ENCODE data around the gene PTPRN2.

Gene PTPRN2

DNA sequence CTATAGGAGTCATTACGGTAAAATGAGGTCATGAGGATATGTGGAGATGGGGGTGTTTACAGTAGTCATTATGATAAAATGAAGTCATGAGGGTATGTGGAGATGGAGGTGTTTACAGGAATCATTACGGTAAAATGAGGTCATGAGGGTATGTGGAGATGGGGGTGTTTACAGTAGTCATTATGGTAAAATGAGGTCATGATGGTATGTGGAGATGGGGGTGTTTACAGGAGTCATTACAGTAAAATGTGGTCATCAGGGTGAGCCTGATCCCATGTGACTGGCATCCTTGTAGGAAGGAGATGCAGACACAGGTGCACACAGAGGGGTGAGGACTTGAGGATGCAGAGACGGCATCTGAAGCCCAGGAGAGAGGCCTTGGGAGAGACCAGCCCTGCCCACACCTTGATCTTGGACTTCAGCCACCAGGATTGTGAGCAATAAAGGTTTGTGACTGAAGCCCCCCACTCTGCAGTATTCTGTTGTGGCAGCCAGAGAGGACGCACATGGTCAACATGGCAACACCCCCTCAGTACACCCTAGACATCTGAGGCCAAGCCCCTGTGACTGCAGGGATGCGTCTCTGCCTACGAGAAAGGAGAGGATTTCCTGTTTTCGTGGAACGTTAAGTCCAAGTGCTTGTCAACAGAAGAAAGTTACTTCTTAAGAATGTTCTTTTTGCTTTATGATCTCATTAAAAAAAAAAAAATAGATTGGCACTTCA is 706.4 kb downstream of the PTPRN2 start:
- peak; percentile 12 for DNase-seq

DNA sequence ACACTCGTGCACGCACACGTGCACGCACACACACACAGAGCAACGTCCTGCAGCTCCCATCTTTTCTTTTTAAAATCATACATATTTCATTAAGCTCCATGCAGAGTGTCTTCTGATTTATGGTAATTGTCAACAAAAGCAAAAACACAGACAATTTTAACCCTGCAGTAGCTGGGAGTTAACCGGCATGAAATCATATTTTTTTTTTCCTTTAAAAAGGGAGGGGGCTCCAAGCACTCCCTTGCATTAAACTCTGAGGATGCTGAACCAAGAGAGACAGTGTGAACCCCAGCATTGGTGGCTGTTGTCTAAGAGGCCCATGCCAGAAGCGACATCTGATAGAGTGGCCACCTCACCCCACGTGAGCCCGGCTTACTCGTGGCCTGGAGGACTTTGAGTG is 708.2 kb downstream of the PTPRN2 start:
- no peak for DNase-seq

DNA sequence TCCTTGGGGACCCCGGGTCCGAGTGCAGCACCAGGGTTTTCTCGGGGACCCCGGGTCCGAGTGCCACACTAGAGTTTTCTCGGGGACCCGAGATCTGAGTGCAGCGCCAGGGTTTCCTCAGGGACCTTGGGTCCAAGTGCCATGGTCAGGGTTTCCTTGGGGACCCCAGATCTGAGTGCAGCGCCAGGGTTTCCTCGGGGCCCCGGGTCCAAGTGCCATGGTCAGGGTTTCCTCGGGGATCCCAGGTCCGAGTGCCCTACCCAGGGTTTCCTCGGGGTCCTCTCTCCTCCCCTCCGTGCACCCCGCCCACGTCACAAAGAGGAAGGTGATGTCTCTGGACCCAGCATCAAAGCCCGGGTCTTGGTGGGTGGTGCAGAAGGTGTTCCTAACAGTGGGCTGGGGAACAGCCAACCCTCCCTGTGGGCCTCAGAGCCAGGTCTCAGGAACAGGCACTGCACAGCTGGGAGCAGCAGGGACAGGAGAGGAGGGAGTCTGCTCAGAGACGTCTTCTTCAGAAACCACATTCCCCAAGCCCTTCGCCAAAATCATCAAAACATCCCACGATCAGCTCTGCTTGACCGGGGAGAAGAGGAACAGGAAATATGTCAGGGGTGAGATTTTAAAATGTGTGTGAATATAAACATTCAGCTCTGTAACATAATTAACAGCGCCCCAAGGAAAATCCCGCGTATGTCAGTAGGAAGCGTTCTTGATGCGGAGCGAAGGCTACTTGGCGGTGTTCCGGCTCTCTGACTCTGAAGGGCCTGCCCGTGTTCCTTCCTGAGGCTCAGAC is 710.1 kb downstream of the PTPRN2 start:
- no peak for DNase-seq

DNA sequence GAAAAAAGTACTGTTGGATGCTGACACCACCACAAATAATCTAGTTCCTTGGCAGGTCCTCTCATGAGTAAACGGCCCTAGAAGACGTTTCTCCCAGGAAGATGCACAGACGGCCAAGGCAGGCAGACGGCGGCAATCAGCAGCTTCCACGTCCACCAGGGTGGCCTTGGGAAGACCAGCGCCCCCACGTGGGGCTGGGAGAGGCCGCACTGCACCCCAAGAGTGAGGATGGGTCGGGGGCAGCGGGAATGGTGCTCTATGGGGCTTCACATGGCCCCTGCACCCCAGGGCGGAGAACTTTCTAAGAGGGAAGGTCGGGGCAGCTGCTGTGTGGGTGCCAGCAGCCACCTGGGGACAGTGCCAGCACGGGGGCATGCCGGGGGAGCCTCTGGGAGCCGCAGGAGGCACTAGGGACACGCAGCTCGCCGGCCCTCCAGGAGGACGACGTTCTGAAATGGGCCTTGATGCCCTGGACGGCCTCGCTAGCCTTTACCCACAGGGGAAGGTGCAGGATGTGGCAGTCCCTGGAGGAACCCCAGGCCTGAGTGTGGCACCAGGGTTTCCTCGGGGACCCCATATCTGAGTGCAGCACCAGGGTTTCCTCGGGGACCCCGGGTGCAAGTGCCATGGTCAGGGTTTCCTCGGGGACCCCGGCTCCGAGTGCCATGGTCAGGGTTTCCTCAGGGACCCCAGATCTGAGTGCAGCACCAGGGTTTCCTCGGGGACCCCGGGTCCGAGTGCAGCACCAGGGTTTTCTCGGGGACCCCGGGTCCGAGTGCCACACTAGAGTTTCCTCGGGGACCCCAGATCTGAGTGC is 710.9 kb downstream of the PTPRN2 start:
- DNase-seq: no peak

DNA sequence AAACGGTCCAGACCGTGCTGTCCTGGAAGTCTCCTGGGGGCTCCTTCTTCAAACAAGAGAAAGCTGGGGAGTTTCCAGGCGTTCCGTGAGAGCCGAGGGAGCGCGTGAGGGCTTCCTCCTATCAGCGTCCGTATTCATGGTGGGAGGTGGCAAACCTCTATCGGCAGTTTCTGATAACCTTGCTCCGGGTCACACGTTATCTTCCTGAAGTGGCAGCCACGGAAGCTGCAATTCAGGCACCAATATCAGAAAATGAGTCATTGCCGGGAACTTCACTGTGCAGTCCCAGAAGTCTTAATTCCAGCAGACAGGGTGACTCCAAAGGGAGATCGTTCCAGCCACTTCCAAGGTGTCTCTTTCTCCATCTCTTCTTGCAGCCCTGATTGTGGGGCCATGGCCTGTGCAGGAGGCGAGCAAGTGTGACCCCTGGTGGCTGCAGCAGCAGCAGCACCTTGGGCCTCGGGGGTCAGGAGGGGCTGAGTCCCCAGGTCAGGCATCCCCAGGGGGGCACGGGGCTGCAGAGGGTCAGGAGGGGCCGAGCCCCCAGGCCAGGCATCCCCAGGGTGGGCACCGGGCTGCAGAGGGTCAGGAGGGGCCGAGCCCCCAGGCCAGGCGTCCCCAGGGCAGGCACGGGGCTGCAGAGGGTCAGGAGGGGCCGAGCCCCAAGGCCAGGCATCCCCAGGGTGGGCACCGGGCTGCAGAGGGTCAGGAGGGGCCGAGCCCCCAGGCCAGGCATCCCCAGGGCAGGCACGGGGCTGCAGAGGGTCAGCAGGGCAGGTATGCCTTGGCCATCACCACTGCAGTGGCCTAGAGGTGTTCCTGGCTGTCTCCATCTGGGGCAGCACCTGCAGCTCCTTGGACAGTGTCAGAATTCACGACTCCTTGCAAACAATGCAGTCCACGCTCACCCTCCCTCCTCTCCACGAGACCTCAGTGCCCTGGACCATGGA is 712.1 kb downstream of the PTPRN2 start:
- peak; percentile 51 for DNase-seq

DNA sequence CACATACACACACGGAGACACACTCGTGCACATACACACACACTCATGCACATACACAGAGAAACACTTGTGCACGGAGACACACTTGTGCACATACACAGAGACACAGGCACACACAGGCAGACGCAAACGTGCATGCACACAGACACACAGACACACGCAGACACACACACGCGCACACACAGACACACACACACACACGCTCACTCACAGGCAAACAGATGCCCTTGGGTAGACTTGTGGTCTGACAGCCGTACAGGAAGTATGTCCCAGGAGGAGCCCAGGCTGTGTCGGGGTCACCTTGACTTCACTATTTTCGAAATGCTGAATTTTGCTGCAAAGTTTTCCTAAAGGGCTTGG is 712.8 kb downstream of the PTPRN2 start:
- DNase-seq: no peak

DNA sequence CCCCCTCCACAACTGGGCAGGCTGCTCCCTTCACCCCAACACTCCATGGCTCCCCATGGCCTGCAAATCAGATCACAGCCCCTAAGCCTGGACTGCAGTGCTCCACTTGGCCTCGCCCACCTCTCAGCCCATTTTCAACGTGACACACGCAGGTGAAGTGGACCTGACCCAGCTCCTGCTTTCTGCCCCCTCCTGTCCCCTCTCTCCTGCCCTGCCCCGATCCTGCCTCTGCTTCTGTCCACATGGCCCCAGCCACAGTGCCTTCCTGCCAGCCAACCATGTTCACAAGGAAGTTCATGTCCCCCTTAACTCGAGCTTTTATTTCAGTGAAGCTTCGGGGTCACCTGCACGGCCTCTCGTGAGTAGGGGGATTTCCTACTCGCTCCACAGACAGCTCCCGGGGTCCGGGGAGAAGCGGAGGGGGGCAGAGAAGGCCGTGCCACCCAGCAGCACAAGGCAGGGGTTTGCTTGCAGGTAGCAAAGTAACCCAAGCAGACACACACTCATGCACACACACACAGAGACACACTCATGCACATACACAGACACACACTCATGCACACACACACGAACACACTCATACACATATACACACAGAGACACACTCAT is 713.3 kb downstream of the PTPRN2 start:
- DNase-seq: no peak

DNA sequence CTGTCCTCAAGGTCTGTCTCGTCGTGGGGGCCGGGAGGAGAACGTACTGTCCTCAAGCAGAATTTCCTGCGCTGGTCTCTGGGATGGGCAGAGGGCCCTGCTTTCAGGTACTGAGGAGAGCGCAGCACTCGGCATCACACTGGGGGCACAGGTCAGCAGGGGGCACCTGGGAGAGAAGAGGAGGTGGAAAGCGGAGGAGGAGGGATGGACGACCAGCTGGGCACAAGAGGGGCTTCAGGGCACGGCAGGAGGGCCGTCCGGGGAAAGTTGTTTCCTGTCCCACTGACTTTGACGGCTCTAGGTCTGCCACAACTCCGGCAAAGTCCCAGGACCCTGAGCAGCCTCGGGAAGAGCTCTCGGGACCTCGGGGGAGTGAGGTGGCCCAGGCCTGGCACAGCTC is 714.0 kb downstream of the PTPRN2 start:
- DNase-seq: no peak

DNA sequence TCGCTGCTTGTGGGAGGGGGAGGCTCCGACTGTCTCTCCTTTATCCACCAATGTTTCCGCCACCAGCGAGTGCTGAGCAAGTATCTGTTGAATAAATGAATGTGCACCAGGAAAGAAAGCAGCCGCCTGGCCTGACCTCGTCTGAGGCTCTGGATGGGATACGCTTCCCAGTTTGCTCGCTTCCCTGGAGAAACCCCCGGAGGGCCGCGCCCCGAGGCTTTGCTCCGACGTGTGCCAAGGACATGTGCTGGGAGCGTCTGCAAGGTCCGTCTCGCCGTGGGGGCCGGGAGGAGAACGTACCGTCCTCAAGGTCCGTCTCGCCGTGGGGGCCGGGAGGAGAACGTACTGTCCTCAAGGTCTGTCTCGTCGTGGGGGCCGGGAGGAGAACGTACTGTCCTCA is 714.4 kb downstream of the PTPRN2 start:
- no peak for DNase-seq

DNA sequence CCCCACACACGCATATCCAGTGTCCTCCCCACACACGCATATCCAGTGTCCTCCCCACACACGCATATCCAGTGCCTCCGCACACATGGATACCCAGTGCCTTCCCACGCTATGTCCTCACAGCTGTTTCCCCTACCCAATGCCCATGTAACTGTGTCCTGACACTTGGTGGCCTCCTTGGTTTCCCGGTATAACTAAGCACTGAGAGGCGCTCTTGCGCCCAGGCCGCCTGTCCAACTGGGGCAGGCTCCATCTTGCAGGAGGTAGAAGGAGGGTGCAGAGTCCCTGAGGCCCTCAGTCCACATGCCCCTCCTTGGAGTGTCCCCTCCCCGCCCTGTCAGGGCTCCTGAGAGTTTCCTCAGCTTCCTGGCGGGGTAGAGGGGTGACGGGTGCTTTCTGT is 715.2 kb downstream of the PTPRN2 start:
- no peak for DNase-seq

DNA sequence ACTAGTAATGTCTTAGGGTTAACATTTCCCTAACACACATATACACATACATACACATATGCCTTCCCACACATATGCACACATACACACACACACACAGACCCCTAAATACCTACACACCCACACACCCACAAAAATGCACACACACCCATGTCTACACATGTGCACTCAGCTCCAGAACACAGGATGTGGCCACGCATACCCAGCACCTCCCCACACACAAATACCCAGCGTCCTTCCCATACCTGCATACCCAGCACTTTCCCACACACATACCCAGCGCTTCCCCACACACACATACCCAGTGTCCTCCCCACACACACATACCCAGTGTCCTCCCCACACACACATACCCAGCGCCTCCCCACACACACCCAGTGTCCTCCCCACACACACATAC is 715.9 kb downstream of the PTPRN2 start:
- no peak for DNase-seq

DNA sequence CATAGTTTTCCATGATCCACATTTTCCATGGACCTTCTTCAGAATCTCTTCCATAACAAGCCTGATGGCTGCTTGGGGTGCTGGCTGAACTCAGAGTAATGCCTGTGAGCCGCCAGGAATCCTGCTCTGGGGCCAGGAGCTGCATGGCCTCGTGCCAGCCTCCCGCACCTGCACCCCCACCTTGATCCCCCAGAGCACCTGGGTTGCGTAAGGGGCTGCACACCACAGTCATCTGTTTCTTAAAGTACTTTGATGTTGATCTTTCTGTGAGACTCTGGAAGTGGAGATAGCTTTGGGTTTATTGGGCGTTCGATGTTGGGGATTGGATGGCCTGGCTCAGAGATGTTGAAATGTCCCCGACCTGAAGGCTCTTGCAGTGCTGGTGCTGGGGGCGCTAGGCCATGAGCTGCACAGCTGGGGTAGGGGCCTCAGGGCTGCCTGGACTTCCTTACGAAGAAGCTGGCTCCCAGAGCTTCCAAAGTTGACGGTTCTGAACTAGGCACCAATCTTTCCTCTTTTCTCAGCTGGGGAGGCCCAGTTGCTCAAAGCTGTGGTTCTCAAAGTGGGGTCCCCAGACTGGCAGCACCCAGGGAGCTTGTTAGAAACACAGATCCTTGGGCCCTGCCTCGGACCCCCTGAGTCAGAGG is 716.9 kb downstream of the PTPRN2 start:
- no peak for DNase-seq

DNA sequence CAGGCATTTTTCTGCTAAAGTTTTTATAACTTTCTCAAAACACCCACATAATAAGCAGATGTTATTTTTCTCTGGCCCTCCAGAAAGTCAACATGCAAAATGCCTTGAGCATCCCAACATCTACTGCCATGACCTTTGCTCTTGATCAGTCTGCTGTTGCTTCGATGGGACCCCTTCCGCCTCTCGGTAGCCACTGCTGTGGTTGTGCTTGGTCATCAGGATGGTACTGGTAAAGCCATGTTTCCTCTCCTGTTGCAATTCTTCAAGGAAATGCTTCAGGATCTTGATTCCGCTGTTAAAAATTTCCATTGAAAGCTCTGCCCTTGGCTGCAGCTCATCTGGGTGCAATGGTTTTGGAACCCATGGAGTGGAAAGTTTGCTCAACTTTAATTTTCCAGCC is 717.8 kb downstream of the PTPRN2 start:
- DNase-seq: no peak

DNA sequence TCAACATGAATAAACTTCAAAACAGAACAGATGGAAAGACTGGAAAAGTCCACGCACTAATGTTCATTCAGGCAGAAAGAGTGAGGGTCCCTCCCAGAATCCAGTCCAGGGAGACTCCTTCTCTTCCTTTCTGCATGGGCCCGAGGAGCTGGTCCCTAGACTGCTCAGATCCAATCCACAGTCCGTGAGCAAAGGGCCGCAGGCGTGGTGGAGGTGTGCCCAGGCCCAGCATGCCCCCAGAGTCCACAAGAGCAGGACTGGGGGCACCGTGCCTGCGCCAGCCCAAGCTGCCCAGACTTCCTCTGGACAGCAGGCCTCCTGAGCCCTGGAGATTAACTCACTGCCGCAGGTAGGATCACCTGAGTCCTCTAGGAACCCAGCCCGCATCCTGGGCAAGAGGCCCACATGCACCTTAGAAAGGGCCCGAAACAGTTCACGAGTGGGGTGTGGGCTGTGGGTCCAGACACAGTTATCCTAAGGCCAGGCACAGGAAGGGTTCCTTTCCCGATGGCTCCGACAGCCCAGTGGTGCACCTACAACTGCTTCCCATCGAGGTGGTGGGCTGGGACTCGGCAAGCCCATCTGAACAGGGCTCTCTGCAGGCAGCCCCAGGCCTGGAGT is 719.8 kb downstream of the PTPRN2 start:
- no peak for DNase-seq

DNA sequence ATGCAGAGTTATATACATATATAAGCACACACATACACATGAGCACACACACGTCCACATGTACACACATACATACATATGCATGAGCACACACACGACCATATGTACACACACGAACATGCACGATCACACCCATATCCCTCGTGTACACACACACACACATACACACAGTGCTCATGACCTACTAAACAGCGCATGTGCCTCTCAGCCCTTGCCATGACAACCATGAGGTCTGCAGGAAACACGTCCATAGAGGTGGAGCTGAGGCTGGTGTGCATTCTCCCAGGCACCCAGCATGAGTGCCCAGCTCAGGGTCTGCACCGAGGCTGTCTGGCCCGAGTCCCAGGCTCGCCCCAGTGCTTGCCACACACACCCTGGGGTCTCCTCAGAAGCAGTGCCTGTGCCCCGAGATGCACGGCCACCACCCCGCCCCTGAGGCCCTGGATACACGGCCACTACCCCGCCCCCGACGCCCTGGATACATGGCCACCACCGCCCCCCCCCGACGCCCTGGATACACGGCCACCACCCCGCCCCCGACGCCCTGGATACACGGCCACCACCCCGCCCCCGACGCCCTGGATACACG is 721.2 kb downstream of the PTPRN2 start:
- no peak for DNase-seq

DNA sequence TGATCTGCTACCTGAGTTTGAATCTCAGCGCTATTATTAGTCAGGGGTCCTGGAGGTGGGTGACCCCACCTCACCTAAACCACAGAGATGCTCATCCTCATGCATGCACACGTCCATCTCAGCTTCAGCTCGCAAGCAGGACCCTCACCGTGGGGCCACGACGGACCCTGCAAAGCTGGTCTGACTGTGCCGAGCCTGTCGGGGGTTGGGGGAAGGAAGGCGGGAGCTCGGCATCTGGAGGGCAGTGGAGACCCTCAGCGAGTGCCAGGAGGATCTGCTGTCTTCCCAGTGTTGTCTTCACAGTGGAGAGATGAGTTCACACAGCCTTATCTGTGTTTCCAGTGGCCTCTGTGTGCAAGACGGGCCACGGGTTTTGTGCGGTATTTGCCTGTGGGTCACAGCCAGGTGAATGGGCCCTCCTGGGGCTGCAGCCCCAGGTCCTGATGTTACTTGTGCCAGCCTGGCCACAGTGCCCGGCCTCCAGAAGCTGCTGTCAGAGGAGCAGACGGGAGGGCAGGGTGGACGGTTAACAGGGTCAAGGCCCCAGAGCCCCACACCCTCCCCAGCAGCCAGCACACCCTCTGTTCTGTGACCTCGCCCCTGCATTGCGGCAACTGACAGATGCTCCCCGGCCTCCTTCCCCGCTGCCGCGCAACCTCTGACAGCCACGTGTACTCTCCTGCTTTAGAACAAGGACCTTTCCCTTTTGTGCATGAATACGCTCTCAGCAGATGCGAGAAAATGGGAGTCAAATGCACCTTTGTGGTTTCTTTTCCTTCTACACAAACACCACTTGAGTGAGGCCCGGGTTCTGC is 722.1 kb downstream of the PTPRN2 start:
- no peak for DNase-seq

DNA sequence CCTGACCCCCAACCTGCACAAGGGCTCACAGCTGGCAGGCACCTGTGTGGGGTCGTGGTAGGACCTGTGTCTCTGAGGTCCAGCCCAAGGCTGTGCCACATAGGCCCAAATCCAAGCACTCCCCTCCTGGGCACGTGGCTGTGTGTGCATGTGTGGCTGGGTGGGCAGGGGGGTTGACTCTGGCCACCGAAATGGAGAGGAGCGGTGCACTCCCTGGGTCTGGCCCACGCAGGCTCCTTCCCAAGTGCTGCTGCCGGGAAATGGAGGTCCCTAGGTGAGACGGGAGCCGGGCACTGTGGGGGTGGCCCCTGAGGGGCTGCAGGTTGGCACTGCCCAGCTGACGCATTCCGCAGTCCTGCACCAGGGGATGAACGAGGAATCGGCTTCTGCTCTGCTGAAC is 722.7 kb downstream of the PTPRN2 start:
- DNase-seq: no peak

DNA sequence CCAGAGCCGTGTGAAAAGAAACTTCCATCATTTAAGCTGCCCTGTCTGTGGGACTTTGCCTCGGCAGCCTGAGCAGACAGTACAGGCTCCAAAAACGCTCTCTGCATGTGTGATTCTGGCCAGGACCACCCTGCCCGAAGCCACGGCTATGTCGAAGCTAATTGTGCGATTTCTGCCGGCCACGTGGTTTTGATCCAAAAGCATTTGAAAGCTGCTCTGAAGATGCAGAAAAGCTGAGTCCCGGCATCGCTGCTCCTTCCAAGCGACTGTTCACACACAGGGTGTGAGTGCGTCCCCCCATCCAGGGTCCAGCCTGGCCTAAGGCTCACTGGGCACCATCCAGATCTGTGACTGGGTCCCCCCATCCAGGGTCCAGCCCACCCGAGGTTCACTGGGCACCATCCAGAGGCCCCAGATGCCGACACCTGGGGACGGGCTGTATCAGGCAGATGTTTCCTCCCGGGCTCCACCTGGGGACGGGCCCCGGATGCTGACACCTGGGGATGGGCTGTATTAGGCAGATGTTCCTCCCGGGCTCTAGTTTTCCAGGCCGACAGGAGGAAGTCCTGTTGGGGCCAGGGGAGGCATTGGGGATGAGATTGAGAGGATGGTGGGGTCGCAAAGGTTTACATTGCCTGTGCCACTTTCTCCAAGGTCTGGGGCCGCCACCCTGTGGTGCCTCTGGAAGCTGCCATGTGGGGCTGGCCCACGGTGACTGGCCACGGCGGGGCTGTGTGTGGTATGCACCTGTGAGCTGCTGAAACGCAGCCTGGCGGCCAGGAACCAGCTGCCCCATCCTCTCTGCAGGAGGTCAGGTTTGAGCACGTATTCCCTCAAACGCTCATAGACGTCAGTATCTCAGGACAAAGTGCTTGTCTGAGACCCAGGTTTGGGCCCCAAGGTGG is 723.5 kb downstream of the PTPRN2 start:
- no peak for DNase-seq

DNA sequence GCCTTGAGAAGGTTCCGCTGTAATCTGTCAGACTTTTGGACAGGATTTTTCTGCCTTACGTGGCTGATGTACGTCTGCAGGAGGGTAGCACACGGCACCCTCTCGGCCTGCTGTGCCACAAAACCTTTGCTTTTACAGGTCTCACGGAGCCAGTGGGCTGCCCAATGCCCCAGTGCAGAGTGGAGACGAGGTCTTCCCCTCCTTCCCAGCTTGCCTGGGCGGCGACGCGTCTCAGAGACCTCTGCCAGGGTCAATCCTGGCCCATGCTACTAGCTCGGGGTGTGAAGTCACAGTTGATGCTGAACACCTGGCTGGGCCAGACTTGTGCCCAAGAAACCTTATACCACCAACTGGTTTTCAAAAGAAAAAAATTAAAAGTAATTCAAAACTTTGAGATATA is 724.4 kb downstream of the PTPRN2 start:
- DNase-seq: no peak

Measured in NCI-H146 (cell line).